Femur (tissue), 1 donor: ENCODE results near the gene SLC25A25.

Experiments
- DNase-seq: peaks from one replicate; pipeline ENCODE4 v3.0.0-alpha.2; 2017

The SLC25A25 gene

DNA sequence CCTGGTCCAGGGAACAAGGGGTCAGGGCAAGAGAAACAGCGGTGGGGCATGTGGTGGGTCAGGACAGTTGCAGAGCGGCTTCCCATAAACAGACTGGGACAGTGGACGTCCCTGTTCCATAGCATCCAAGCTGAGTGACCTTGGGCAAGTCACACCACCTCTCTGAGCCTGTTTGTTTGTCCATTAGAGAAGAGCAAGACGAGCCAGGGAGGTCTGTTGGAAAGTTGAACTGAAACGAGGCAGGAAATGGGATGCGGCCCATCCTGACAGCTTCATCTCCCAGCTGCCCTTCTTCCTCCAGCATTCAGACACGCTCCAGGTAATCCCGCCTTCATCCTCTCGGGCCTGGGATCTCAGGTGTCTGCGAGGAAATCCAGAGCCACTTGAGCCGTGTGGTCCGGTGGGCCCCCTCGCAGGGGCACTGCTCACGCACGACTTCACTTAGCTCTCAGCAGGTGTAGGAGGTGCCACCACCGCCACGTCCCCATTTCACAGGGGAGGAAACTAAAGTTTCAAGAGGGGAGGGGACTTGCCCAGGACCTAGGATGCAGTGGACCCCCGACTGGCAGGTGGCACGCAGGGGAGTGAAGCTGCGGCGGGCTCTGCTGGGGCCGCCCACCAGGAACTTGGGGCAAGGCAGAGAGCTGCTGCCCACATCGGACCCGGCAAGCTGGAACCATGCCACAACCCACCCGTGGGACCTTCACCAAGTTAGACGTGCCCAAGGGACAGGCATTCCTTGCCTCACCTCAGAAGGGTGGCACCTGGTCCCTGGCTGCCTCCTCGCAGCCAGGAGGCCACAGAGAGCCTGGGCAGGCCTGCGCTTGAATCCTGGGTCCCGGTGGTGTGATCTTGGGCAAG lies 46.5 kb downstream of the SLC25A25 start:
- DNase-seq, result no peak

DNA sequence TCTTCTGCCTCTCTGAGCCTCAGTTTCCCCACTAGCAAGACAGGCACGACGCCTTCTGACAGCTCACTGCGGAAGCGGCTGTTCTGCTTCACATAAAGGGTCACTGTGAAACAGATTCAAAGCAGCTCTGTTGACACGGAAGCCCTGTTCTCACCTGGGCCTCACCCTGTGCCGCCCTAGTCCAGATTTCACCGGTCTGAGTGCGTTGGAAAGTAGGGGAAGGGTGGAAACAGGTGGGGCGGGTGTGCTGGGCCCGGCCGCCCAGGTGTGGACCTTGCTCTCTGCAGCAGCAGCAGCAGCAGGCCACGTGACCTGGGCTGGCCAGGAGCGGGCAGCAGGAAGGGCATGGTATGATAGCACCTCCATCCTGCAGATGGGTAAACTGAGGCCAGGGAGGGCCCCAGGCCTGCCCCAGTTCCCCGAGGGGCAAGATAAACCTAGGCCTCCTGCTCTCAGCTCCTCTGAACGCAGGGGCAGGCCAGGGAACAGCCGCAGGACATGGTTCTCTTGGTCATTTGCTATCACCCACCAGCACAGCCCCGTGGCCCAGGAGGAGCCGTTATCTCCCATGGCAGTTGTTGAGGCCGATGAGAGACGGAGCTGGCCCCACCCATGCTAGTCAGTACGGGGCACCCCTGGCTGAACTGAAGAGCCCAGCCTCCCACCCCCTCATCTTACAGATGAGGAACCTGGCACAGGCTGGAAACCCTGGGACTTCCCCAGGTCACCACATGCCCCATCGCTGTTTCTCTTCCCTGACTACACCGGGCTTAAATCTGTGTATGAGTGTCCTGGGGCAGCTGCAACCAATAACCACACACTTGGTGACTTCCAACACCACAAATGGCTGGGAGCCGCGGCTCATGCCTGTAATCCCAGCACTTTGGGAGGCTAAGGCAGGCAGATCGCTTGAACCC lies 47.4 kb downstream of the SLC25A25 start:
- peak; percentile 48 for DNase-seq

DNA sequence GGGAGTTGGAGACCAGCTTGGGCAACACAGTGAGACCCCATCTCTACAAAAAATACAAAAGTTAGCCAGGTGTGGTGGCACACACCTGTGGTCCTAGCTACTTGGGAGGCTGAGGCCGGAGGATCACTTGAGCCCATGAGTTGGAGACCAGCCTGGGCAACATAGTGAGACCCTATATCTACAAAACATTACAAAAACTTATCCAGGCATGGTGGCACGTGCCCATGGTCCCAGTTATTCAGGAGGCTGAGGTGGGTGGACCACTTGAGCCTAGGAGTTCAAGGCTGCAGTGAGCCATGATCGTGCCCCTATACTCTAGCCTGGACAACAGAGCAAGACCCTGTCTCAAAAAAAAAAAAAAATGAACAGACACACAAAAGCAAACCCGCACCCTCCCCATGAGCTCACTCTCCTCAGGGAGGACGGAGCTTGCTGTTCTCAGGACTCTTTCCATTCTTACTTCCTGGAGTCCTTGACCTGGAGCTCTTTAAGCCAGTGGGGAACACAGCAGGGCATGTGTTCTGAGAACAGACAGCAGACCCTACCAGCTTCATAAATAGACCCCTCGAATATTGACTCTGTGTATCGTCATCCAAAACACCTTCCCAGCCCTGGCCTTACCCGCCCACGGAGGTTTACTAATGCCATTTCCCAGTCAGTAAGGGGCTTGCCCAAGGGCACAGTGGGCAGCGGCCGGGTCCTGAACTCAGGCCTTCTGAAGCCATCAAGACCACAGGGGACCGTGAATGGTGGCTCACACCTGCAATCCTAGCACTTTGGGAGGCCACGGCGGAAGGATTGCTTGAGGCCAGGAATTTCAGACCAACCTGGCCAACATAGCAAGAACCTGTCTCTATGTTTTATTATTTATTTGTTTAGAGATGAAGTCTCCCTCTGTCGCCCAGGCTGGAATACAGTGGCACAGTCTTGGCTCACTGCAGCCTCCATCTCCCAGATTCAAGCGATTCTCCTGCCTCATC lies 48.4 kb downstream of the SLC25A25 start:
- peak; percentile 14 for DNase-seq

DNA sequence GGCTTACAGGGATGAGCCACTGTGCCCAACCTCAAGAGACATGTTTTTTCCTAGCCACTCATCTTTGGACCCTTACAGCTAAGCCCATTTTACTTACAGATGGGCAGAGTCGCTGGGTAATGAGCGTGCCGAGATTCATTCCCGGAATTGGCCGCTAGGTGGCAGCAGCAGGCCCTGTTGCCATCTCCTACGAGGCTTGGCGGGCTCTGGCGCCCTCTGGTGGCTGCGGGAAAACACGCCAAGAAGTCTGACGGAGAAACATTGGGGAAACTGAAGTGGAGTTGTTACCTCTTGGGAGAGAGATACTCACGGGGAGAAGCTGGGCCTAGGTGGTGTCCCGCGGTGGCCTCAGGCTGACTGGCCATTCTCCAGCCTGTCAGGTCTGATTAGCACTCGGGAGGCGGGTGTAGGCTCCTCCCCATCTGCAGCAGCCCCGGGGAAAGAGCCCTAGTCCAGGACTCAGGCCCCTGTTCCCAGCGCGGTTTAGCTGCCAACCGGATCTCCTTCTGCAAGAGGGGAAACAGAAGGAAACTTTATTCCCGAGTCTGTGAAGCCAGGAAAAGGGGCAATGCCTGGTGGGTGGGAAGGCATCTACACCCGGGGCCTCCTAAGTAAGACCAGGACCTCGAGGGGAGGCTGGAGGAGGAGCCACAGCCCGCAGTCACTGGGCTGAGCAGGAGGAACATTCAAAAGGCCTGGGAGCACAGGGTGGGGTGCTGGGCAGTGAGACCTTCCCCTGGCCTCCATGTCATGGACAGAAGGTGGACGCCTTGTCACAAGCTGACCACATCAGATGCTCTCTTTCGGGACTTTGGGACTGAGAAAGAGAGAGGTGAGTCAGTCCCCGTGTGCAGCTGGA lies 49.8 kb downstream of the SLC25A25 start:
- peak; percentile 96 for DNase-seq

DNA sequence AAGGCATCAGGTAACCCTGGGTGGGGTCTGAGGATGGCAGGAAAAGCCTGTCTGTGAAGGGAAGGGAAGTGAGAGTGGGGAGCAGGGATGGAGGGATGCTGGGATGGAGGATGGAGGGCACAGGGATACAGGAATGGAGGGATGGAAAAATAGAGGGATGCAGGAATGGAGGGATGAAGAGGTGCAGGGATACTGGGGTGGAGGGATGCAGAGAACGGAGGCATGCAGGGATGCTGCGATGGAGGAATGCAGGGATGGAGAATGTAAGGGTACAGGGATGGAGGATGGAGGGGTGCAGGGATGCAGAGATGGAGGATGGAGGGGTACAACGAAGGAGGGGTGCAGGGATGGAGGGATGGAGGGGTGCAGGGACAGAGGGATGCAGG lies 50.4 kb downstream of the SLC25A25 start:
- peak; percentile 14 for DNase-seq

DNA sequence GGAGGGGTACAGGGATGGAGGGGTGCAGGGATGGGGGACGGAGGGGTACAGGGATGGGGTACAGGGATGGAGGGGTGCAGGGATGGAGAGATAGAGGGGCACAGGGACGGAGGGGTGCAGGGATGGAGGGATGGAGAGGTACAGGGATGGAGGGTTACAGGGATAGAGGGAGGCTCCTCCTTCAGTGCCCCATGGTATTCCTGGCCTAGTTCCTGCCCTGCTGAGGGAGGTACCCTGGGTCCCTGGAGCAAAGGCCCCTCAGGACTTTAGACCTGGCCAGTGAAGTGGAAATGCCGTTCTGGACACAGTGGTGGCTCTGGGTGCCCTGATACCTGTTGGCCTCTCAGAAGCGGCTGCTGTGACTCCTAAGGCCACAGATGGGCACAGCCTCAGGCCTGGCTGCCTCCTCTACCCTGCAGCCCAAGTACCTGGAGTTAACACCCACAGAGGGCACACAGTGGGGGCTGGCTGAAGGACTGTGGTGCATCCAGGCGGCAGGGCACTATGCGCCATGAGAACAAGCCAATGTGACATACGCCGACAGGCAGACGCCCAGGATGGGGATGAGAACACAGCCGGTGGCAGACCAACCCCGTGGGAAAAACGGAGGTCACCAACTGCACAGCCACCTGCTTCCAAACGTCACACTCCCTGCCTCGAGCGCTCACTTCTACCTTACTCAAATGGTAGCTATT lies 51.1 kb downstream of the SLC25A25 start:
- DNase-seq, result peak; percentile 30

DNA sequence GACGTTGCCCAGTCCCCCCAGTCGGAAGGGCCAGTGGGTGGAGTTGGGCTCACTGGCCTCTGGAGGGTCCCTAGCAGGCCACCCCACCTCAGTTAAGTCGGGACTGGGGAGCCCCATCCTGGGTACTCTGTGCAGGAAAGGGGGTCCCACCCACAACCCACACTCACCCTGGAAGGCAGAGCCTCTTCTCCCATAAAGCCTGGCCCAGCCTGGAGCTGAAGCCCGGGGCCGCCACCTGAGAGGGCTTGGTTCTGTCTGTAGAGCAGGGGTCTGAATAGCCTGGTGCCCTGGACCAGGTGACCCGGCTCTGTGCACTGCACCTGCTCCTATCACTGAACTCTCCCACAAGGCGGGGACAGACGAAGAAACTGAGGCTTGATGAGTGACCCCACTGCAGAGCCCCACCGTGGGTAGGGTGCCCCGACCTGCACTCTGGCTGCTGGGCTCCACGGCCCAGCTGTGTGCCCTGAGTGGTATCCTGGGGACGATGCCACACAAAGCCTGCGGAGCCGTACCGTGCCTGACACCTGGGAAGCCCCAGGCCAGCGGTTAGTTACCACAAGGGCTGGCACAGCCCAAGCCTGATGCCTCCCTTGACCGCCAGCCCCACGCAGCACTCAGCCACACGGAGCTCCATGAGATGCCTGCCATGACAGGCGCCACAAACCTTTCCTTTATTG lies 52.2 kb downstream of the SLC25A25 start:
- peak; percentile 4 for DNase-seq

DNA sequence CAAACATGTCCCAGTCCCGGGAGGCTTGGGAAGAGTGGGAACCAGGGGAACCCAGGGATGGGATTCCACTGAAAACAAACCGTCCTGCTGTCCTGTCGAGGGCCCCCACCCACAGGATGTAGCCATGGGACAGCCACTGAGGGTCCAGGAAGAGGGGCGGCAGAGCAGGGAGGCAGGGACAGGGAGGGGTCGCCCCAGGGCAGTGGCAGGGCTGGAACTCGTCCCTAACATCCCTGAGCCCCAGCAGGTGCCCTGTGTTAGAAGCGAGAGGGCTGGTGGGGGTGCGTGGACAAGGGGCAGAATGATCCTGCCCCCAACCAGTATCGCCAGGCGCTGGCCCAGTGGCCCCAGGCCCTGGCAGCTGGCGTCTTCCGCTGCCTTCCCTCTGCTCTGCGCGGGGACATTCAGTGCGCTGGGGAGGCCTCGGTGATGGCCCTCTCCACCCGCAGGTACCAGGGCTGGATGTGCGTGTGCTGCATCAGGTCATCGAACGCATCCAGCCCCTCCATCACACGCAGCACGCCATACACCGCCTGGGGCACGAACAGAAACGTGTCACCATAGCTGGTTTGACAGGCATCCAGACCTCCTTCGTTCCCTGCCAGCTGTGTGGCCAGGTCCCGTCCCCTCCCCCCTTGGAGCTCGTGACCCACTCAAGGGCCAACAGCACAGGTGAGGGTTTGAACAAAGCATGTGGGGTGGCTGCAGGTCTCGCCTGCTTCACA lies 52.9 kb downstream of the SLC25A25 start:
- DNase-seq, result no peak

DNA sequence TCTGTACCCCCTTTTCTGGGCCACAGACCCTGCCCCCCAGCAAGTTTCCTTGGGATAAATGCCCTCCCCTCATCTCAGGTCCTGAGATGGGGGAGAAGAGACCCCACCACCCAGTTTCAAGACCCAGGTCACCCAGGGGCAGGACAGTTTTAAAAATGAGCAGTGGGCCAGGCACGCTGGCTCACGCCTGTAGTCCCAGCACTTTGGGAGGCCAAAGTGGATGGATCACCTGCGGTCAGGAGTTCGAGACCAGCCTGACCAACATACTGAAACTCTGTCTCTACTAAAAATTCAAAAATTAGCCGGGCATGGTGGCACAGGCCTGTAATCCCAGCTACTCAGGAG lies 53.4 kb downstream of the SLC25A25 start:
- DNase-seq, result no peak

DNA sequence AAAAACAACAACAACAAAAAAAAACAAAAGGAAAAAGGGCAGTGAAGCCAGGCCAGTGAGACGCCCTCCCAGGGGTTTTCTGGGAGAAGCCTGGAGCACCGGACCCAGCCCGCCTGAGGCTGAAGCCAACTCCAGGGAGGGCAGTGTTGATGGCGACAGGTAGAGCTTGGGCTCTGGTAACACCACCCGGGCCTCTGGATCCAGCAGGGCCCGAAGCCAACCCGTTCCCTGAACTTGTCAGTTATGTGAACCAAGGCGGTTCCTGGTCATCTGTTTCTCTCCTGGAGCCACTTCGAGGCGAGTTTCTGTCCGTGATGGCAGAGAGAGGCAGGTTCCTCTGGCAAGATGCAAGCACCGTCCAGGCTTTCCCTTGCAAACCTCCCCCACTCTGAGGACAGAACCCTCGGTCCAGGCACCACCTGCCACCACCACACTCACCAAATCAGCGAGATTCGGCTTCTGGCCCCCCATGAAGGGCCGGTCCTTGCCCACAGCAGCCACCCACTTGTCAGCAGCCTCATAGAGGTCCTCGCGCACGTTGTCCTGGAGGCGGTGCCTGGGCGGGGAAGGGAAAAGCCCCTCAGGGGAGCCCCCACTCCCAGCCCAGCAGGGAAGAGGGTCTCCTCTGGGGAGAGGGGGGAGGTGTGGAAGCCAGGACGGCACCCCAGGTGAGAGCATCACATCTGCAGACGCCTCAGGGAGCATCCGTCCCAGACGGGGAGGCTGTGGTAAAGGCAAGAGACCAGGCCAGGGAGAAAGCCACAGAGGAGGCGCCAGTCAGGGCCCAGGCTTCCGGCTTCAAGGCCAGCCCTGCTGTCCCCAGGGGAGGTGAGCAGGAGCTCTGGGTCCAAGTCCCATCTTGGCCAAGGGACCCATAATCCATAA lies 54.1 kb downstream of the SLC25A25 start:
- no peak for DNase-seq

DNA sequence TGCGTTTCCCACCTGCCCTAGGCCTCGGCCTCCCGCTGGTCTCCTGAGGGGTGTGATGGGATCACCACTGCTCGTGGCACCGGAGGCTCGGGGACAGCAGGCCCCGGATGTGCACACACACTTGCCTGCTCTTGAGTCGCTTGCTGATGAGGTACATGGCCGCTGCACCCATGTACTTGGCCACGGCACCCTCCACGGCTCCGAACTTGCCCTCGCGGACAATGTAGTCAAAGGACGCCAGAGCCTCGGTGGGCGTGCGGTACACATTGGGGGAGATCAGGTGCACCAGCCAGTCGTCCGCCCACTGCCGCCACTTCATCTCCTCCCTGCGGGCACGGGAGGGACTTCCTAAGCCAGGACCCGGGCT lies 54.8 kb downstream of the SLC25A25 start:
- DNase-seq, result no peak

DNA sequence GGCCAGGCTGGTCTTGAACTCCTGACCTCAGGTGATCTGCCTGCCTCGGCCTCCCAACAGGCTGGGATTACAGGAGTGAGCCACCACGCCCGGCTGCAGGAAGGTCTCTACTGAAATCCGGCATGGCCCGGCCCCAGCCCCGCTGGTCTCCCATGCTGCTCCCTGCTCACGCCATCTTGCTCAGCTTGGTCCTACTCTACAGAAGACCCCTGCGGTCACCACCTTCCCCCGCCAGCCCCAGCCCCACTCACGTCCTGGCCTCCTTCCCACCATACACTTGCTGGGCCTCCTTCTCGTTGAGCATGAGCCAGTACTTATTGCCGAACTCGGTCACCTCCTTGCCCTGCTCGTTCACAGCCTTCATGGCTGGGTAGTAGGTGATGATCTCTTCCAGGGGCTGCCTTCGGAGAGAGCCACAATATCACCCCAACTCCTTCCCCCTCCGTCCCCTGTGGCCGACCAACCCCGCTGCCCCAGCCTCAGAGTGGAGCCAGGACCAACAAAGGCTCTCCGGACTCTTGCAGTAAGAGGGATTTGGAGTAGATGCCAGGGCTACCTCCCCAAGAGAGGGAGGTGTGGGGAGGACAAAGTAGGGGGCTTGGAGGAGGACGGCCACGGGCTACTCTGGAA lies 55.5 kb downstream of the SLC25A25 start:
- DNase-seq, result no peak

DNA sequence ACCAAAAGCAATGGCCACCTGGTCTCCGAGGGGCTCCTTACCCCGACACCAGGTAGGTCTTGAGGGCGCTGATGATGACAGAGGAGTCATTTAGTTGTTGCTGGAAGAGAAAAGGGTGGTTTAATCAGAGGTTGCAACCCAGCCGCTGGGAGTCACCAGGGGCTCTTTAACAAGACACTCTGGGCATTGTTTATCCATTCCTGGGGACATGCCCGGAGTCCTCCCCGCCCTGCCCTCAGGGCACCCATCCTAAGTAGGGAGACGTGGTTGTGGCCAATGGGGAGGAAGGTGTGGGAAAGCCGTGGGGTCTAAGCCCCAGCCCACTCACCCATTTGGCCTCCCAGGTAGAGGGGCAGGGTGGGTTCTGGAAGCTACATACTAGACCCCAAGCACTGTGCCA lies 56.4 kb downstream of the SLC25A25 start:
- no peak for DNase-seq

DNA sequence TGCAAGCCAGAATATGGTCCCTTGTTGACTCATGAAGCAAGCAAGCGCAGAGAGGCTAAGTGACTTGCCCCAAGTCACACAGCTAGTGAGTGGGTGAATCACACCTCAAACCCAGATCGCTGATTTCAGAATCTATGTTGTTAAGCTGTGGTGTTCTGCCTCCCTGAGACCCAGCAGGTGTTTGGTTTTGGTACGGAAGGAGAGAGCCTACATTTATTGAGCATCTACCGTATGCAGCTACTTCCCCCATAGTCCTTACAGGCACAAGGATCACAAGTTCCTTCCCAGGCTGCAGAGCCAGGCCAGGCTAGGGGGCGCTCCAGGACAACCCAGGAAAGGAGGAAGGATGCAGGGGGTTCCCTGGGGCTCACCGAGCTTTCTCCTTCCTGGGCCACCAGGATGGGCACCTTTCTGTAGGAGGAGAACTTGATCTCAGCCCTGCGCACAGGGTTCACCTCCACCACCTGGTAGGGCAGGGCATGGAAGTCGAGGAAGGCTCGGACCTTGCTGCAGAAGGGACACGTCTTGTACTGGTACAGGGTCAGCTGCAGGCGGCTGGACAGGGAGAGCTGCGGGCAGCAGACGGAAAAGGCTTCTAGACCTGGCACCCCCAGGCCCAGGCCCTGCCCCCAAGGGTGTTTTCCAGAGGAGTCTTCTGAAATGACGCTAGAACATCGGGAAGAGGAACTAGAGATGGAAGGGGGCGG lies 57.0 kb downstream of the SLC25A25 start:
- DNase-seq, result peak; percentile 65

DNA sequence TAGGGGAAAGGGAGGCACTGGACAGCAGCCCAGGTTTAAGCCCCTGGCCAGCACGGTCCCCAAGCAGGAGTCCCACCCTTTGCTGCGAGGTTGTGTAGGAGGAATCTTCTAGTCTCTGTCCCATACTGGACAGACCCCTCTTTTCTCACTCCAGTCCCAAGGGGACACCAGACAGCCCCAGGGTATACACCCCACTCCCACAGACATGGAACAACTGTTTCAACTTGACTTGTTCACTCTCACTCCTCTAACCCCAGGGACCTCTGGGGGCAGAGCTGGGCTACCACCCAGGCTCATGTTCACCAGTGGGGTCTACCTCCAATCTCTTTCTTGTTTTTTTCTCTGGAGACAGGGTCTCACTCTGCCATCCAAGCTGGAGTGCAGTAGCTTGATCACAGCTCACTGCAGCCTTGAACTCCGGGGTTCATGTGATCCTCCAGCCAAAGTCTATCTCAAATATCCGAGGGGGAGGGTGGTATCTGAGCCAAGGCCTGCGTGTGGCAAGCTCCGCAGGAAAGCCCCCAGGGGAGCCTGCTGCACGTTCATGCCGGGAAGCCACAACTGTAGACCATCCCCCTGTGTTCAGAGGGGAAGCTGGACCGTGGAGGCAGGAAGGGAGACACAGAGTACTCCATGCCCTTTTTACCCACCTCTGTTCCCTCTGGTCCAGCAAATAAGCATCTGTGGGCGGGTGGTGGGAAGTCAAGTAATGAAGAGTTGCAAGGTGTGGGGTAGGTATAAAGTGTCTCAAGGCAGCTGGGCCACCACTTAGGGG lies 57.7 kb downstream of the SLC25A25 start:
- DNase-seq, result no peak

DNA sequence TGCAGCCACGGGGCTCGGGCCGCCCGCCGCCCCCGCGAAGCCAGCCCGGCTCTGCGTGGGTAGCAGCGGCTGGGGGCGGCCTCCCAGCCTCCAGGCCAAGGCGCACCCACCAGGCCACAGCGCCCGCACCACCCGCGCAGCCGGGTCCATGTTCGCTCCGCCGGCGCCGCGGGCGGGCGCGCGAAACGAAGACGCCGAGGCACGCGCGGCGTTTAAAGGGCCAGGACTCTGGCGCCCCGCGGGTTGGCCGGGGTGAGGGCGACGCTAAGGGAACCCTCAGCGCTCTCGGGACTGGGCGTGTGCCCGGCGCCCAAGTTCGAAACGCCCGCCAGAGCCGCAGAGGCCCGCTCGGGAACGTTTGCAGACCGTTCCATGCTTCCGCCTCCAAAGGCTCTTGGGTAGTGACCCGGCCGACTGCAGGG lies 59.5 kb downstream of the SLC25A25 start, which contains the start of gene PTGES2:
TSS of gene PTGES2 (minus strand) at position 162 of the 422 bp plus-strand sequence. CDS start at position 150, 12 bp downstream.
- DNase-seq, result peak; percentile 87
